Suppressor macrophage treated with lipopolysaccharide for 4 hours (primary cell): ENCODE data around the gene PLTP.
"Not testable (repeated sequence)": the region's sequence is repeated elsewhere in the genome, so short reads cannot be mapped to it uniquely, and the experiment has no call there.

Source experiments
- DNase-seq: peaks from one replicate; pipeline ENCODE4 v3.0.0-alpha.2; 2020

The PLTP gene, protein sequence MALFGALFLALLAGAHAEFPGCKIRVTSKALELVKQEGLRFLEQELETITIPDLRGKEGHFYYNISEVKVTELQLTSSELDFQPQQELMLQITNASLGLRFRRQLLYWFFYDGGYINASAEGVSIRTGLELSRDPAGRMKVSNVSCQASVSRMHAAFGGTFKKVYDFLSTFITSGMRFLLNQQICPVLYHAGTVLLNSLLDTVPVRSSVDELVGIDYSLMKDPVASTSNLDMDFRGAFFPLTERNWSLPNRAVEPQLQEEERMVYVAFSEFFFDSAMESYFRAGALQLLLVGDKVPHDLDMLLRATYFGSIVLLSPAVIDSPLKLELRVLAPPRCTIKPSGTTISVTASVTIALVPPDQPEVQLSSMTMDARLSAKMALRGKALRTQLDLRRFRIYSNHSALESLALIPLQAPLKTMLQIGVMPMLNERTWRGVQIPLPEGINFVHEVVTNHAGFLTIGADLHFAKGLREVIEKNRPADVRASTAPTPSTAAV

GRCh38 chr20:45911486-45912343 is at the start of gene PLTP:
PLTP (minus strand) TSS chr20:45912155; CDS start chr20:45911452, 703 bp downstream.
- no peak for DNase-seq

DNA sequence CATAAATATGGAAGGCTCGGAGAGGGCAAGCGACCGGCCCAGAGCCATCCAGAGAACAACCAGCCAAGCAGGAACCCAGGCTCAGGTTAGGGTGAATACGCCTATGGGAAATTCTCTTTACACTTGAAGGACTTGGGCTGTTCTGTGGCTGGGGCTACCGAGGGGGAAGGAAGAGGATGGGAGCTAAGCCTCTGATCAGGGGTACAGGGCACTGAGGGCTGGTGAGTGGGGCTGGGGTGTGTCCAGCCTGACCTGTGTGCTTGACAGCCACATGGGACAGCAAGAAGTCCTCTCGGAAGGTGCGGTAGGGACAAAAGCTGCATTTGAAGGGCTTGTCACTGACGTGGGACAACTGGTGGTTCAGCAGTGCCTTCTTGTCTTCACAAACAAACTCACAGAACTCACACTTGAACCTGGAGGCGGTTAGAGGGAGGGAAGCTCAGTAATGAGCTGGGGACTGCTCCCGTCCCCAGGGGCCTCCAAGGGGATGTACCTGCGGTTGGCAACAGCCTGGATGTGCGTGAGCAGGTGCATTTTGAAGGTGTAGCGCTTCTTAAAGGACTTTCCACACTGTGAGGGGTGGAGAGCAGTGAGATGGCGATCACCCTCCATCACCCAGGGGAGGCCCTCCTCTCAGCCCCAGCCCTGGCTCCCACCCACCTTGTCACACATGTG is 48.1 kb upstream of the PLTP start:
- no peak for DNase-seq

DNA sequence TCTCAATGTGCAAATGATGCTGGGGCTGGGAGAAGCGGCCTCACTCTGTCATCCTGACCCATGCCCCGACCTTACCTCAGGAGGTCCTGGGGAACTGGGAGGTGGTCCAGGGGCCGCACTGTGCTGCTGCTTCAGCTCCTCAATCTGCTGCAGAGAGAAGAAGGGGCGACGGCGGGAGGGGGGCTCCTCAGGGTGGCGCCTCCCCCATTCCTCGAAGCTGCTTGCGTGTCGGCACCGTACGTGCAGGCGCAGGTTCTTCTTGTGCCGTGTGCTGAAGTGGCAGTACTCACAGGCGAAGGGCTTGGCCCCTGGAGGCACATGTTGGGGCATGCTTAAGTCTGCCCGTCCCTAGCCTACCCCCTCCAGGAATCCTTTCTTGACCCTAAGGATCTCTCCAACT is 47.2 kb upstream of the PLTP start:
- no peak for DNase-seq

- no peak for DNase-seq
These were observed 46.6 kb upstream of the PLTP start for GRCh38 chr20:45958593-45958992.

GRCh38 chr20:45957021-45957941 is 45.3 kb upstream of the PLTP start:
- no peak for DNase-seq

- DNase-seq = not testable (repeated sequence)
These were observed 44.4 kb upstream of the PLTP start for GRCh38 chr20:45956326-45956725.

DNA sequence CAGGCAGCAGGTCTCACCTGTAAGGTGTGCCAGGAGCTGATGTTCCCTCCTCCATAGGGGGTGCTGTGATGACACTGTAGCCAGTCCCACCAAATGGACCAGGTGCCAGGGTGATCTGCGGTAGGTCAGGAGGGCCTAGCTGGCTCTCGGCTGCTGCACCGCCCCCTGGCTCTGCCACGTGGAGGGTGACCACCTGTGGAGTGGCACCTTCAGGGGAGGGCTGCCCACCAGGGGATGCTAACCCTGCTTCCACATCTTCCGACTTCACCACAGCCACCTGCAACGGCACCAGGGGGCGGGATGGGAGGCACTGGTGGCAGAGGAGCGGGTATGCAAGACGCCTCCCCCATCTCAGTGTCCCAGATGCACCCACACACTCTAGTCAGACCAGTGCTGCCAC is 41.7 kb upstream of the PLTP start:
- no peak for DNase-seq

DNA sequence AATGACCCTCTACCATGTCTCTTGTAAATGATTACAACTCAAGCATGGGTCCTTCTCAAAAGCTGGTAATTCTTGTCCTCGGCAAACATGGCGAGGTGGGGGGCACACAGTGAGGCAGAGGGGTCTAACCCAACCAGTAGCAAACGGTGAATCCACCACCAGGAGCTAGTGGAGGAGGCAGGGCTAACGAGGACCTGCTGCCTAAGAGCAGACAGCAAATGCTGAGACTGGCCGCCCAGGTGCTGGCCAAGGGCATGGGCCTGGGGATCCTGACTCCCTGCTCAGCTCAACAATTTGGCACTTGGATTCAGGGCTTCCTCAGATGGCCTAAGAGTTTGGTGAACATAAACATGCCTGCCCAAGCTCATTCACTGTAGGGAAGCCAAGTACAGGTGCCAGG is 40.9 kb upstream of the PLTP start:
- DNase-seq = no peak

GRCh38 chr20:45951925-45952834 is 40.2 kb upstream of the PLTP start:
- DNase-seq = no peak

DNA sequence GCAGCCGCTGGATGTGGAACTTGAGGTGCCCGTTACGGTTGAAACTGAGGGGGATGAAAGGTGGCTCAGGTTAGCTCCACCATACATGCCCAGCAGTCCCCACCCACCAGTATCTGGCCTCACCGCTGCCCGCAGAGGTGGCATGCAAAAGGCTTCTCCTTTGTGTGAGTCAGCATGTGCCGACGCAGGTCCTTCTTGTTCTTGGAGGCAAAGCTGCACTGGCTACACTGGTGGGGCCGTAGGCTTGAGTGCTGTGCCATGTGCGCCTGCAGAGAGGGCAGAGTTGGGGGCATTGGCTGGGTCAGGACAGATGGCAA is 38.3 kb upstream of the PLTP start:
- DNase-seq = no peak

- DNase-seq = no peak
These were observed 37.8 kb upstream of the PLTP start for GRCh38 chr20:45949542-45950329.

GRCh38 chr20:45948742-45949541 is 37.0 kb upstream of the PLTP start:
- DNase-seq = no peak

DNA sequence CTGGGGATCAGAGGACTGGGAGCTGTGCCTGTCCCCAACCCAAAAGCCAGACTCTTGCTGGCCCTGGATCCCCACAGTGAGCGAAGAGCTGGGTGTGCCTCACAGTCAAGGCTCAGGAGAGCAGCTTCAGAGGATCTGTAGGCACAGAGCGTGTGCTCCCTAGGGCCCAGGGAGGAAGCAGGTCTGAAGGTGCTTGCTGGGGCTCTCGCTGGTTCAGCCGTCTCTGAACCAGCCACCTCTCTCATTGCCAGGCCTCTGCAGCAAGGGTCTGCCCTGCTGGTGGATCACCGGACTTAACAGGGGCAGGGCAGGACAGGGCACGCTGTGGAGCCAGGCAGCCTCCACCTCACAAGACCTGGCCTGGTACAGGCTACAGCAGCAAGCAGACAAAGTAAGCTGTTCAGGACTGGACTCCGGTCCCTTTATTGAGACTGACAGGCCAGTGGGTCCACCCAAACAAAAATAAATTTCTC is 36.3 kb upstream of the PLTP start:
- no peak for DNase-seq

GRCh38 chr20:45947110-45947866 is 35.3 kb upstream of the PLTP start:
- no peak for DNase-seq

DNA sequence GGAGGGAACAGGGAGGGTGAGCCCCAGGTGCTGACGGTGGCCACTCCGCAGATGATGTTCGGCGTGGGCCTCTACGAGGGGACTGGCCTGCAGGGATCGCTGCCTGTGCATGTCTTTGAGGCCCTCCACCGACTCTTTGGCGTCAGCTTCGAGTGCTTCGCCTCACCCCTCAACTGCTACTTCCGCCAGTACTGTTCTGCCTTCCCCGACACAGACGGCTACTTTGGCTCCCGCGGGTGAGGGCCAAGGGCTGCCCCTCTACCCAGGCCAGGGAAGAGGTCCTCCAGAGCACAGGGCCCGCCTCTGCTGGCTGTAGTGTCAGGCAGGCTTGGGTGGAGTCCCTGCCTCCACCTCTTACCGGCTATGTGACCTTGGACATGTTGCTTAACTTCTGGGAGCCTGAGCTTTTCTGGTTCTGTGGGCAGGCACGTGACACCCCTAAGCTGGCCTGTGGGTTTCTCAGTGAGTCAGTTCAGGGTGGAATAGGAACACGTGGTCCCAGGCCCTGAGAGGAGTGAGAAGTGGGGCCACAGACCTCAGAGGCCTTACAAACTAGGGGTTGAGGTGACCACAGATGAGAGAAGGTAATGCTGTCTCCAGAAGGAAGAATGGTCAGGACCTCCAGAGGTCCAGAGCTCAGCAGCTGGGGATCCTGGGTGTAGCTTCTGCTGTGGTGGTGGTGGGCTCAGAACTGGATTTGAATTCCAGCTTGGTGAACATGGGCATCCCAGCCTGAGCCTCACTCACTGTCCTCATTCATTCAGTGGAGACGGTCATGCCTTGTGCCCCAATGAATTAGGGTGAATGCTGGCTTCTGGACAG is 34.4 kb upstream of the PLTP start:
- peak; percentile 92 for DNase-seq

GRCh38 chr20:45945678-45946148 is 33.8 kb upstream of the PLTP start:
- peak; percentile 43 for DNase-seq

DNA sequence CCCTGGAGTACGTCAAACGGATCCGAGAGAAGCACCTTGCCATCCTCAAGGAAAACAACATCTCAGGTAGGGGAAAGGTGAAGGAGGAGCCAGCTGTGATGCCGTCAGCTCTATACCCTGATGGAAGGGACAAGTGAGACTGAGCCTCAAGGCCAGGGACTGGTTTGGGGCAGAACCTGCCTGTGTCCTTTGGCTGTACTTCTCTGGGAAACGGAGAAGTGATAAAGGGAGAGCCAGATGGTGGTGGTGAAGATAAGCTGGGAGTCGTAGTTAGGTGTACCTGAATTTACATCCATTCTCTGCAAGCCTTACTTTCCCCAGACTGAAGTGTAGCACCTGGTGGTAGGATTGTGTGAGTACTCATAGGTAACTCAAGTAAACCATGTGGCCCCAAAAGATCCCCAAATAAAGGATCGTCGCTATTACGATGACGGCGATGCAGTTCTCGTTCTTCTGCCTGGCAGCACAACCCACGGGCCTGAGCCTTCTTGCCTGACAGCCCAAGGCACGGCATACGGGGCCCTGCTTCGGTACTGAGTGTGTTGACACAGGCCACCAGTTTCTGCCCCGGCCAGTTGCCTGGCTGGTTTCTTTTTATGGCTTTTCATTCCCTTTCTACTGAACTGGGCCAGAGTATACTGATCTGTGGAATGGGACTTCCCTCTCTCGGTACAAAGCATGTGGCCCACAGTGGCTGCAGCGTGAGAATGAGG is 33.2 kb upstream of the PLTP start:
- DNase-seq = no peak
